IPS-18c (cell line): ENCODE data around the gene WAPL.
"Not testable (repeated sequence)": the region's sequence is repeated elsewhere in the genome, so short reads cannot be mapped to it uniquely, and the experiment has no call there.

Experiments used
- H3K4me3 ChIP-seq: 2 replicates; pipeline ENCODE4 v1.7.0; 2013; ENCODE audit warnings: low read depth, mild to moderate bottlenecking, low read length, moderate library complexity; ENCODE audit not compliant: insufficient read depth
- H3K9me3 ChIP-seq: one replicate; pipeline ENCODE4 v1.6.1; 2013; ENCODE audit warnings: mild to moderate bottlenecking, low read length, moderate library complexity; ENCODE audit not compliant: control insufficient read depth, insufficient read depth

Gene WAPL, protein sequence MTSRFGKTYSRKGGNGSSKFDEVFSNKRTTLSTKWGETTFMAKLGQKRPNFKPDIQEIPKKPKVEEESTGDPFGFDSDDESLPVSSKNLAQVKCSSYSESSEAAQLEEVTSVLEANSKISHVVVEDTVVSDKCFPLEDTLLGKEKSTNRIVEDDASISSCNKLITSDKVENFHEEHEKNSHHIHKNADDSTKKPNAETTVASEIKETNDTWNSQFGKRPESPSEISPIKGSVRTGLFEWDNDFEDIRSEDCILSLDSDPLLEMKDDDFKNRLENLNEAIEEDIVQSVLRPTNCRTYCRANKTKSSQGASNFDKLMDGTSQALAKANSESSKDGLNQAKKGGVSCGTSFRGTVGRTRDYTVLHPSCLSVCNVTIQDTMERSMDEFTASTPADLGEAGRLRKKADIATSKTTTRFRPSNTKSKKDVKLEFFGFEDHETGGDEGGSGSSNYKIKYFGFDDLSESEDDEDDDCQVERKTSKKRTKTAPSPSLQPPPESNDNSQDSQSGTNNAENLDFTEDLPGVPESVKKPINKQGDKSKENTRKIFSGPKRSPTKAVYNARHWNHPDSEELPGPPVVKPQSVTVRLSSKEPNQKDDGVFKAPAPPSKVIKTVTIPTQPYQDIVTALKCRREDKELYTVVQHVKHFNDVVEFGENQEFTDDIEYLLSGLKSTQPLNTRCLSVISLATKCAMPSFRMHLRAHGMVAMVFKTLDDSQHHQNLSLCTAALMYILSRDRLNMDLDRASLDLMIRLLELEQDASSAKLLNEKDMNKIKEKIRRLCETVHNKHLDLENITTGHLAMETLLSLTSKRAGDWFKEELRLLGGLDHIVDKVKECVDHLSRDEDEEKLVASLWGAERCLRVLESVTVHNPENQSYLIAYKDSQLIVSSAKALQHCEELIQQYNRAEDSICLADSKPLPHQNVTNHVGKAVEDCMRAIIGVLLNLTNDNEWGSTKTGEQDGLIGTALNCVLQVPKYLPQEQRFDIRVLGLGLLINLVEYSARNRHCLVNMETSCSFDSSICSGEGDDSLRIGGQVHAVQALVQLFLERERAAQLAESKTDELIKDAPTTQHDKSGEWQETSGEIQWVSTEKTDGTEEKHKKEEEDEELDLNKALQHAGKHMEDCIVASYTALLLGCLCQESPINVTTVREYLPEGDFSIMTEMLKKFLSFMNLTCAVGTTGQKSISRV (N-terminal part only)

DNA sequence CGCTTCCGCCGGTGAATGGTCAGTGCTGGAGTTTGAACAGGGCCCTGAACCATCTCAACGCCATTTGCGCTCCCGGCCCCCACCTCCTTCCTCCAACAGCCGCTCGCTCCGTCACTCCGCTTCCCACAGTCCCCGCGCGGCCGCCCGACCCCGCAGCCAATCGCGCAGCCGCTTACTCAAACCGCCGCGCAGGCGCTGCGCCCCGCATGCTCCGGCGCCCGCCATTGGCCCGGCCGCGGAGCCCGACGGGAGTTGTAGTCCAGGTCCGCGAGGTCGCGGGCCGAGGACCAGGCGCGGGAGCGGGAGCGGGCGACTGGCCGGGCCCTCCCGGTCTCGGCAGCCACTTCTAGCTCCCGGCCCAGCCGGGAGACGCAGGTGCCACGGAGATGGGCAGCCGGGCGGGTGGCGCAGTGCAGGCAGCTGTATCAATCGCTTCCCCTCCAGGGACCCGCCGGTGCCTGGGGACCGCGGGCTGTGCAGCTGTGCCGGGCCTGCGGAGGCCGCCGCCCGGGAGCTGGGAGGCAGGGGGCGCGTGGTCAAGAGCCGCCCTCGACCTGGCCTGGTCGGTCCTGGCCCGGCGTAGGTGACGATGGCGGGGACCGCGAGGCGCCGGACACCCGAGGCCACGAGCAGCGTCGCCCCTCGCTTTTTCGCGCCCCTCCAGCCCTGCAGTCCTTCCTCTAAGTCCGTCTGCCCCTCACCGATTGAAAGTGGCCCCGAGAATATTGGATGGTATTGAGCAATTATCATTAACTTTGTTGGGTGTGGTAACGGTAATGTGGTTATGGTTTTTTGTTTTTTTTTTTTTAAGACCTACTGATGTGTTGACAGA, at the start of gene WAPL:
WAPL (minus strand) TSS at position 115 of the 832 bp plus-strand sequence. CDS start 3,723 bp downstream, outside the sequence.
- H3K9me3 ChIP-seq, result no peaks in the 10 kb centered on the region
- peak within 1 kb of the TSS; percentile 87 for H3K4me3 ChIP-seq

DNA sequence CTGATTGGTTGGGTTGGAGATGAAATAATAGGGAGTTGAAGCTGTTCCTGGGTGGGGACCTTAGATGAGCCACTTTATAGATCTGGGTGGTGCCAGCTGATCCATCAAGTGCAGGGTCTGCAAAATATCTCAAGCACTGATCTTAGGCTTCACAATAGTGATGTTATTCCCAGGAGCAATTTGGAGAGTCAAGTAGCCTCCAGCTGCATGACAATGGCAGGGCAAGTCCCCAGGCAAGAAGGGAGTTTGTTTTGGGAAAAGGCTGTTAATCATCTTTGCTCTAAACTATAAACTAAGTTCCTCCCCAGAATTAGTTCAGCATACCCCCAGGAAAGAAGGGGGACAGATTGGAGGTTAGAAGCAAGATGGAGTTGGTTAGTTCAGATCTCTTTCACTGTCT, 47.7 kb upstream of the WAPL start:
- no peaks in the 10 kb centered on the region for H3K9me3 ChIP-seq
- no peak overlapping the region for H3K4me3 ChIP-seq

DNA sequence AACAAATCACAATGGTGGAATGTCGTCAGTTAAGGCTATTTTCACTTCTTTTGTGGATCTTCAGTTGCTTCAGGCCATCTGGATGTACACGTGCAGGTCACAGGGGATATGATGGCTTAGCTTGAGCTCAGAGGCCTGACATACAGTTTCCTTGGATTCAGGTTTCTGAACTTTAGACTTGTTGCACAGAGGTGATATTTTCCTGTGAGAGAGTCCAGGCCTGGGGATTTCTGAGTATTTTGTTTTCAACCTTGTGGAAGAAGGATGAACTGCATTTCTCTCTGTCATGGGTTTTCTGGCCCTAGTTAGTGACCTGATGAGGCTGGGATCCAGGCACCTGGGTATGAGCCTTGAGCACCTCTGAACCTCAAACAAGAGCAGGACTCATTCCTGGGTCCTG, 44.9 kb upstream of the WAPL start:
- not testable (repeated sequence) for H3K9me3 ChIP-seq, H3K4me3 ChIP-seq

DNA sequence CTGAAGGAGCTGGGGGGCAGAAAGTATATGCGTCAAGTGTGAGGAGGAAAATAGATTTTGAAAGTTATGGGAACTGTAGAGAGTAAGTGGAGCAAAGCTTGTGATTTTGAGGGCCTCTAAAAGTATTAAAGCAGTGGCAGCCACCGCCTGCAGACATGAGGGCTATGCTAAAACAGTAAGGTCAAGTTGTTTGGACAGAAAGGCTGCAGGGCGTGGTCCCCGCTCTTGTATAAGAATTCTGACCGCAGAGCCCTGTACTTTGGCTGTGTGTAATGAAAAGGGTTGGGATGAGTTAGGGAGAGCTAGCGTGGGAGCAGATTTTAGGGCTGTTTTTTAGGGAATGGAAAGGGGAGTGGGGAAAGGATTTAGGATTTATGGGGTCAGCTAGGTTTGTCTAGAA, 41.7 kb upstream of the WAPL start:
- H3K4me3 ChIP-seq, H3K9me3 ChIP-seq: not testable (repeated sequence)

DNA sequence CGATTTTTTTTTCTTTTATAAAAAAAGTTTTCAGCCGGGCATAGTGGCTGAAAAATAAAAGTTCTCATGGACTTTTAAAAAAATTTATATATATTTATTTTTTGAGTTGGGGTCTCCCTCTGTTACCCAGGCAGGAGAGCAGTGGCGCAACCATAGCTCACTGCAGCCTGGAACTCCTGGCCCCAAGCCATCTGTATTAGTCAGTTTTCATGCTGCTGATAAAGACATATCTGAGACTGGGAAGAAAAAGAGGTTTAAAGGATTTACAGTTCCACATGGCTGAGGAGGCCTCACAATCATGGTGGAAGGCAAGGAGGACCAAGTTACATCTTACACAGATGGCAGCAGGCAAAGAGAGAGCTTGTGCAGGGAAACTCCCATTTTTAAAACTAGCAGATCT, 37.1 kb upstream of the WAPL start:
- not testable (repeated sequence) for H3K4me3 ChIP-seq, H3K9me3 ChIP-seq

DNA sequence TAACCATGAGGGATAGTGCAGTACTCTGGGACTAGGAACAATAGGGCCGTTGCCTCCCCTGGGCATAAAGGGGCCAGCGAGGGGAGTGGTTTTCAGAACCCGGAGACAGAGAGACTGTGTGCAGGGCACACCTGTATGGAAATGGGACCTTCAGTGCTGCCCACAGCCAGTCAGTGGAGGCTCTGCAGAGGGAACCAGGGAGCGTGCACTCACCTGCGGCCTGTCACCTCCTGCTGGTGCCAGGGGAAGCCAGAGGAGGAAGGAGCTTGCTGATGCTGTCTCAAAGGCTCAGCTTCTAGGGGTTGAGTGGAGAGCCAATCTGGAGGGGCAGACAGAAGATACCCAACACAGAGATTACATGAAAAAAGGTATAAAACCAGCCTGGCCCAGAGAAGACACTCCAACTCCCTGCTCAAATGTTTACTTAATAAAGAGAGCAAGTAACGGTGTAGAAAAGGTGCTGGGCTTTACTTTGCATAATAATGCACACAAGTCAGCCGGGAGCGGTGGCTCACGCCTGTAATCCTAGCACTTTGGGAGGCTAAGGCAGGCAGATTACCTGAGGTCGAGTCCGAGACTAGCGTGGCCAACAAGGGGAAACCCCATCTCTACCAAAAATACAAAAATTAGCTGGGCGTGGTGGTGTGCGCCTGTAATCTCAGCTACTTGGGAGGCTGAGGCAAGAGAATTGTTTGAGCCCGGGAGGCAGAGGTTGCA, 35.5 kb upstream of the WAPL start:
- Histone ChIP-seq H3K9me3 (peaks cover 3% of the 10 kb centered on the region), H3K4me3 (no peak overlapping the region)

DNA sequence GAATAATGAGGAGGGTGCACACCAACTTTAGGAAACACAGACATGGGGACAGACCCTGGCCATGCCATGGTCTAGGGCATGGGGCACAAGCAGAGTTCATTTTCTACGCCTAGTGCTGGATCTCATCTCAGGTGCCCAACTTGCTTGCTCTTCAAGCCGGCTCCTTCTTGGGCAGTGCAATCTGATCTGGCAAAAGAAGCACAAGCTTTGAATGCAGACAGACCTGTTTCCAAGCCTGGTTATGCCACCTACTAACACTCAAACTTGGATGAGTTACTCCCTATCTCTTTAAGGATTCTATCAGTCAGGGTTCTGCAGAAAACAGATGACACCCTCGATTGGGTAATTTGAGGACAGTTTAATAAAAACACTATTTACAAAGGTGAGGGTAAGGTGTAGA, 34.9 kb upstream of the WAPL start:
- Histone ChIP-seq H3K9me3 (peaks cover 3% of the 10 kb centered on the region), H3K4me3 (no peak overlapping the region)

DNA sequence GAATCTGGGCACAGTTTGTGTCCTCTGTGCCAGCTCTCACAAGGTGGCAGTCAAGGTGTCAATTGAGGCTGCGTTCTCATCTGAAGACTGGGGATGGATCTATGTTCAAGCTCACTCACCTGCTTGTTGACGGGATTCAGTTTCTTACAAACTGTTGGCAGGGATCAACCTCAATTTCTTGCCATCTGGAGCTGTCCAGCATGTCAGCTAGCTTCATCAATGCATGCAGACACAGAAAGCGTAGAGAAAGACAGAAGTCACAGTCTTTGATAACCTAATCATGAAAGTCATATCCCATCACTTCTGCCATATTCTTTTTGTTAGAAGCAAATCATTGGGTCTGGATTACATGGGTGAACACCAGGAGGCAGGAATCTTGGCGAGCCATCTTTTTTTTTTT, 32.0 kb upstream of the WAPL start:
- Histone ChIP-seq H3K9me3 (peaks cover 3% of the 10 kb centered on the region), H3K4me3 (no peak overlapping the region)

DNA sequence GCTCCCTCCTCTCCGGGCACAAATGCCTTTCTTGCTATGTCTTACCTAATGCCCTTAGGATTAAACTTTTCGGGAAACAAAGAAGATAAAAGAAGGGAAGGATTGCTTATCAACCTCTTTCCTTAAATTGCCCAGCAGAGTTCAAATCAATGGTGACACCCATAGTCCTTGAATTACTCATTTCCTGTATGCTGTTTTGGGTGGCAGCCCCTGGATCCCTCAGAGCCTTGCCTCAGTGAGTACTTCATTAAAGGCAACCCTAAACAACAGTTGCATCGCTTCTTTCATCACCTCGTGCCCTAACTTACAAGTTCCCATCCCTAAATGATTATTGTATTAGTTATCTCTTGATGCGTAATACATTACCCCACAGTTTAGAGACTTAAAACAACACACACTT, 31.6 kb upstream of the WAPL start:
- Histone ChIP-seq H3K9me3 (peaks cover 3% of the 10 kb centered on the region), H3K4me3 (no peak overlapping the region)

DNA sequence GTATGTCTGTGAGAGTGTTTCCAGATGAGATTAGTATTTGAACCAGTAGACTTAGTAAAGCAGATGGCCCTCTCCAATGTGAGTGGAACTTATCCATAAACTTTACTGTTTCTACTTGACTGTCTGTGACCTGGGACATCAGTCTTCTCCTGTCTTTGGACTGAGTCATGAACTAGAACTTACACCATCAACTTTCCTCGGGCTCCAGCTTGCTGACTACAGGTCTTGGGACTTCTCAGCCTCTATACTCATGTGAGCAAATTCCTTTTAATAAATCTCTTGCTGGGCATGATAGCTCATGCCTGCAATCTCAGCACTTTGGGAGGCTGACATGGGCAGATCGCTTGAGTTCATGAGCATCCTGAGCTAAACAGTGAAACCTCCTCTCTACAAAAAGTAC, 25.7 kb upstream of the WAPL start:
- no peak overlapping the region for H3K4me3 ChIP-seq
- H3K9me3 ChIP-seq, result no peaks in the 10 kb centered on the region

DNA sequence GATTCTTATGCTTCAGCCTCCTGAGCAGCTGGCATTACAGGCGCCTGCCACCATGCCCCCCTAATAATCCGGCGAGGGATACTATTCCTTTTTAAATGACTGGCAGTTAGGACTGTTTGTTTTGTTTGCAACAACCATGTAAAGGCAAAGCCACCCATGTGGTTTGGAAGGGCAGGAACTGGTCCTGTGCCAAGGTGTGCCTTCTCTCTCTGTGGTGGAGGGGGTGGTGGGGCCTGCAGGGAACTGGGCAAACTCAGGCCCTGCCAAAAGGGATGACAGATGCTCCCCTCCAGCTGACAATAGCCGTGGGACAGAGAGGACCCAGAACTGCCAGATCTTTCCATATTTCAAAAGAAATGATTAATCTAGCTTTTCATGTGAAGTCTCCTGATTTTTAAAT, 23.5 kb upstream of the WAPL start:
- Histone ChIP-seq H3K9me3 (no peaks in the 10 kb centered on the region), H3K4me3 (no peak overlapping the region)

DNA sequence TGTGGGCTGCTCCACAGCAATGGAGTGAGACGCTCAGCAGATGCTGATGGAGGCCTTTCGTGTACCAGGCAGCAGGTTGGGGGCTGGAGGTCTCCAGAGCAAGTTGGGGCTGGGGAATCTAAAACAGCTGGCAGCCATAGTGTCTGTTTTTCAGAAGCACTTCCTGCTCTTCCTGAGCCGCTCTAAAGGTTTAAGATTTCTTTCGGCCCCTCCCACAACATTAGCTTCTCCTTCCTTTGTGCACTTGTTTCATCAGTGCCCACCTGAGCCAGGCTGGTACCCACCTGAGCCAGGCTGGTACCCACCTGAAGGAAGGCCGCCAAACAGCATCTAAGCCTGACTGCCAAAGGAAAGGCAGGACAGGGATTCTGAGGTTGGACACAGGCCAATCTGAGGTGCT, 18.4 kb upstream of the WAPL start:
- no peaks in the 10 kb centered on the region for H3K9me3 ChIP-seq

DNA sequence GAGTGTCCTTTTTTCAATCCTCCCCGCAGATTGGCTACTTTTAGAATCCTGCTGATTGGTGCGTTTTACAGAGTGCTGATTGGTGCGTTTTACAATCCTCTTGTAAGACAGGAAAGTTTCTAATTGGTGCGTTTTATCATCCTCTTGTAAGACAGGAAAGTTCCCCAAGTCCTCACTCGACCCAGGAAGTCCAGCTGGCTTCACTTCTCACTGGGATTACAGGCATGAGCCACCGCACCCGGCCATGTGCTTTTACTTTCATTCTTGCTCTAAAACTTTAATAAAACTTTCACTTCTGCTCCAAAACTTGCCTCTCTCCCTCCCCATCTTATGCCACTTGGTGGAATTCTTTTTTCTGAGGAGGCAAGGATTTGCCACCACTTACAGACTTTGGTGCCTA, 17.0 kb upstream of the WAPL start:
- Histone ChIP-seq H3K4me3 (no peak overlapping the region), H3K9me3 (no peaks in the 10 kb centered on the region)

More for the DNA sequence above, 18.4 kb upstream of the WAPL start:
- H3K4me3 ChIP-seq, result no peak overlapping the region

DNA sequence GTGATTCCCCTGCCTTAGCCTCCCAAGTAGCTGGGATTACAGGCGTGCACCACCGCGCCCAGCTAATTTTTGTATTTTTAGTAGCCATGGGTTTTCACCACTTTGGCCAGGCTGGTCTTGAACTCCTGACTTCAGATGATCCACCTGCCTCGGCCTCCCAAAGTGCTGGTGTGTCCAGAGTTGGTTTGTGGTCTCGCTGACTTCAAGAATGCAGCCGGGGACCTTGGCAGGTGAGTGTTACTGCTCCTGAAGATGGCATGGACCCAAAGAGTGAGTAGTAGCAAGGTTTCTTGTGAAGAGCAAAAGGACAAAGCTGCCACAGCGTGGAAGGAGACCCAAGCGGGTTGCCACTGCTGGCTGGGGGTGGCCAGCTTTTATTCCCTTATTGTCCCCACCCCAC, 16.4 kb upstream of the WAPL start:
- H3K9me3 ChIP-seq, H3K4me3 ChIP-seq: not testable (repeated sequence)

DNA sequence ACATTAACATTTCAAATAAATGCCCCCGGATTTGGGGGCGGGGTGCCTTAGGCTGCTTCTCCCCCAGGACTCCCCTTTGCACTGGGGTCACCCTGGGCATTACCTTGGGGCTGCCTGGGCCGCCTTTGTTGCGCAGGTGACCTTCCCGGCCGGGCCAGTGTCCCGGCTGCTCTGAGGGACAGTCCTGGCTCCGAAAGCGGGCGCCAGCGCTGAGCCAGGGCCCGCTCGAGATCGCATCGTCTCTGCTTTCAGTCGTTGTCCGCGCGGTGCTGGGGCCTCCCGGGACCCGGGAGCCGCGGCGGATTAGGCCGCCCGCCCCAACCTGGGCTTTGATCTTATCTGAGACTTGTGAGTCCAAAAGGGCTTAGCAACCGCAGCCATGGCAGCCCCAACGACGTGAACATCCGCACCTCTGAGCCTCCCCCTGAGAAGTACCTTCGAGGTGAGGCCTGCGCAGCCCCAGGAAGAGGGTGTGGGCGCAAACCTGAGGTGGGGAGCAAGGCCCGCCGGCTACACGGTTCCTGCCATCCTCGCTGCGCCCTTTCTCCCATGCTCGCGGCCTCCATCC, 14.8 kb upstream of the WAPL start:
- no peak overlapping the region; the same call in 1 of the 2 replicates for H3K4me3 ChIP-seq
- H3K9me3 ChIP-seq, result no peaks in the 10 kb centered on the region
